HCT116 (cell line): ENCODE measurements around the gene GMPPA.

Experiments
- EZH2phosphoT487 ChIP-seq: fragments of 200-600 bp; IDR thresholded peaks from 2 replicates; pipeline ENCODE4 v1.6.1; 2018; ENCODE audit warnings: antibody characterized with exemption, borderline replicate concordance
- POLR2A ChIP-seq: IDR thresholded peaks from 2 replicates; pipeline ENCODE4 v1.7.0; 2011; ENCODE audit warnings: borderline replicate concordance; ENCODE audit not compliant: insufficient read depth, insufficient read length; ENCODE audit errors: extremely low read depth
- TCF7L2 ChIP-seq: IDR thresholded peaks from 2 replicates; pipeline ENCODE4 v1.7.0; 2011; ENCODE audit warnings: borderline replicate concordance, inconsistent platforms; ENCODE audit not compliant: insufficient read depth, insufficient read length; ENCODE audit errors: extremely low read depth
- TF ChIP-seq, protein P1 (sequence below), 3 experiments: fragments of 200-600 bp in 1 of 3; sonication (generic) in 1 of 3; IDR thresholded peaks in 2 of 3; conservative IDR thresholded peaks in 1 of 3; 2 replicates each; pipeline ENCODE4 v1.5.1; 2012 to 2017; ENCODE audit warnings: low read depth in 2 of 3, low read length in 2 of 3, antibody characterized with exemption in 1 of 3, borderline replicate concordance in 1 of 3, control low read depth in 1 of 3, mild to moderate bottlenecking in 1 of 3, mixed read lengths in 1 of 3, mixed run types in 1 of 3, moderate library complexity in 1 of 3; ENCODE audit not compliant: insufficient read depth in 1 of 3
- TF ChIP-seq, protein P2 (sequence below): IDR thresholded peaks from 2 replicates; pipeline ENCODE4 v1.6.1; 2012

DNA sequence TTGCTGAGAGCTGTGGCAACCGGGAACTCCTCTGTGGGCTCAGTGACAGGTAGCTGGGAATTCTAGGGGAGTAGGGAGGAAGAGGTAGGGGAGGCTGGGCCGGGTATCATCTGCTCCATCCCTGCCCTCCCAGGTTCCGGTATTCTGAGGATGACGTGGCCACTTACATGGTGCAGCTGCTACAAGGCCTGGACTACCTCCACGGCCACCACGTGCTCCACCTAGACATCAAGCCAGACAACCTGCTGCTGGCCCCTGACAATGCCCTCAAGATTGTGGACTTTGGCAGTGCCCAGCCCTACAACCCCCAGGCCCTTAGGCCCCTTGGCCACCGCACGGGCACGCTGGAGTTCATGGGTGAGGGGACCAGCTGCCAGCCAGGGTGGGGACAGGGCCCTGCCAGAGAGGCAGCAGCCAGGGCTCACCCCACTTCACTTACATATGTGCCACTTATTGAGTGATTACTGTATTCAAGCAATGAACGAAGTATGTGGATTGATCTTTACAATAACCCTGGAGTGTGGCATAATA, 8.0 kb upstream of the GMPPA start:
- TF ChIP-seq TCF7L2 (no peak), EZH2phosphoT487 (no peak), POLR2A (no peak)
- TF ChIP-seq, protein P1, sequence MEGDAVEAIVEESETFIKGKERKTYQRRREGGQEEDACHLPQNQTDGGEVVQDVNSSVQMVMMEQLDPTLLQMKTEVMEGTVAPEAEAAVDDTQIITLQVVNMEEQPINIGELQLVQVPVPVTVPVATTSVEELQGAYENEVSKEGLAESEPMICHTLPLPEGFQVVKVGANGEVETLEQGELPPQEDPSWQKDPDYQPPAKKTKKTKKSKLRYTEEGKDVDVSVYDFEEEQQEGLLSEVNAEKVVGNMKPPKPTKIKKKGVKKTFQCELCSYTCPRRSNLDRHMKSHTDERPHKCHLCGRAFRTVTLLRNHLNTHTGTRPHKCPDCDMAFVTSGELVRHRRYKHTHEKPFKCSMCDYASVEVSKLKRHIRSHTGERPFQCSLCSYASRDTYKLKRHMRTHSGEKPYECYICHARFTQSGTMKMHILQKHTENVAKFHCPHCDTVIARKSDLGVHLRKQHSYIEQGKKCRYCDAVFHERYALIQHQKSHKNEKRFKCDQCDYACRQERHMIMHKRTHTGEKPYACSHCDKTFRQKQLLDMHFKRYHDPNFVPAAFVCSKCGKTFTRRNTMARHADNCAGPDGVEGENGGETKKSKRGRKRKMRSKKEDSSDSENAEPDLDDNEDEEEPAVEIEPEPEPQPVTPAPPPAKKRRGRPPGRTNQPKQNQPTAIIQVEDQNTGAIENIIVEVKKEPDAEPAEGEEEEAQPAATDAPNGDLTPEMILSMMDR (IDR thresholded peaks at IDR 0.05 in 2 of 3, conservative IDR thresholded peaks at IDR 0.05 in 1 of 3; ENCODE audit: borderline replicate concordance in 1 of 3, insufficient read depth in 1 of 3, low read depth in 2 of 3, low read length in 2 of 3), result no peak
- TF ChIP-seq, protein P2, sequence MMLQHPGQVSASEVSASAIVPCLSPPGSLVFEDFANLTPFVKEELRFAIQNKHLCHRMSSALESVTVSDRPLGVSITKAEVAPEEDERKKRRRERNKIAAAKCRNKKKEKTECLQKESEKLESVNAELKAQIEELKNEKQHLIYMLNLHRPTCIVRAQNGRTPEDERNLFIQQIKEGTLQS, result no peak
